Astrocyte of the cerebellum (primary cell): ENCODE results near the gene FUBP1.
"Not testable (repeated sequence)": the region's sequence is repeated elsewhere in the genome, so short reads cannot be mapped to it uniquely, and the experiment has no call there.

ENCODE experiments used
- DNase-seq: peaks from one replicate; pipeline ENCODE4 v3.0.0-alpha.2; 2011; ENCODE audit warnings: low read depth
- H3K4me3 ChIP-seq: 2 replicates; pipeline ENCODE4 v1.5.1; 2011; ENCODE audit warnings: mild to moderate bottlenecking, low read depth, low read length, moderate library complexity
- in situ Hi-C: cut with HindIII; loops from 2 replicates; pipeline ENCODE4 v1.10.0; 2017; ENCODE audit warnings: low sequenced_read_pairs
- TF ChIP-seq, protein P1 (sequence below): IDR thresholded peaks from 2 replicates; pipeline ENCODE4 v1.5.1; 2012; ENCODE audit warnings: low read length, low read depth, moderate library complexity, mild to moderate bottlenecking; ENCODE audit errors: missing control alignments

FUBP1 gene

DNA sequence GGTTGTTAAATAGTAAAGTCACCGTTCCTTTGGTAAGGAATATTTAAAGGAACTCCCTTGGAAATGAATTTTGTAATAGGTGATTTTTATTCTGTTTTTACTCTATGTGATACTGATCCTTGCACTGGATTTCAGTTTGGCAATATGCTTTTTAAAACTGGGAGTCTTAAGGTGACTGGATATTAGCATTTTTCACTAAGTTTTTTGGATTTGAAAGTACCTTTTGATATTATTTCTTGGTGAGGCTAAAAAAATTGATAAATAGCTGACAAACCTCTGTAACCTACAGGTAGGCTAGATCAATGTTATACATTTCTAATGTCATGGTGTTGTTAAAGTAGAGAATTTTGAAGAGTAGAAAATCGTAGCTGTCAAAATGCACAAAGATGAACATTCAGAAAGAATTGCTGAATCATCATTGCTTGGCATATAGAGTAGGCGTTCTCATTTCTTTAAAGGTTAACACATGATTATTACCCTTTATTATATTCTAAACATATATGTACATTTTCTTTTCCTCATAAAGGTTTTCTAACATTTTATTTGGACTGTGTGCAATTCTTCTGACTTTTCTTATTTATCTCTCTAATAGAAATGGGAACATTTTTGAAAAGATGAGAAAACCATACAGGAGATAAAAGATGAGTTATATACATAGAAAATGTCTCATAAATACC is 24.3 kb upstream of the FUBP1 start:
- in situ Hi-C loops: no loop called here
- H3K4me3 ChIP-seq: no peak overlapping the region
- no peak for DNase-seq
- TF ChIP-seq, protein P1, sequence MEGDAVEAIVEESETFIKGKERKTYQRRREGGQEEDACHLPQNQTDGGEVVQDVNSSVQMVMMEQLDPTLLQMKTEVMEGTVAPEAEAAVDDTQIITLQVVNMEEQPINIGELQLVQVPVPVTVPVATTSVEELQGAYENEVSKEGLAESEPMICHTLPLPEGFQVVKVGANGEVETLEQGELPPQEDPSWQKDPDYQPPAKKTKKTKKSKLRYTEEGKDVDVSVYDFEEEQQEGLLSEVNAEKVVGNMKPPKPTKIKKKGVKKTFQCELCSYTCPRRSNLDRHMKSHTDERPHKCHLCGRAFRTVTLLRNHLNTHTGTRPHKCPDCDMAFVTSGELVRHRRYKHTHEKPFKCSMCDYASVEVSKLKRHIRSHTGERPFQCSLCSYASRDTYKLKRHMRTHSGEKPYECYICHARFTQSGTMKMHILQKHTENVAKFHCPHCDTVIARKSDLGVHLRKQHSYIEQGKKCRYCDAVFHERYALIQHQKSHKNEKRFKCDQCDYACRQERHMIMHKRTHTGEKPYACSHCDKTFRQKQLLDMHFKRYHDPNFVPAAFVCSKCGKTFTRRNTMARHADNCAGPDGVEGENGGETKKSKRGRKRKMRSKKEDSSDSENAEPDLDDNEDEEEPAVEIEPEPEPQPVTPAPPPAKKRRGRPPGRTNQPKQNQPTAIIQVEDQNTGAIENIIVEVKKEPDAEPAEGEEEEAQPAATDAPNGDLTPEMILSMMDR: no peak

GRCh38 chr1:78000536-78000935 is 21.7 kb upstream of the FUBP1 start:
- in situ Hi-C loops, DNase-seq, H3K4me3 ChIP-seq: not testable (repeated sequence)

DNA sequence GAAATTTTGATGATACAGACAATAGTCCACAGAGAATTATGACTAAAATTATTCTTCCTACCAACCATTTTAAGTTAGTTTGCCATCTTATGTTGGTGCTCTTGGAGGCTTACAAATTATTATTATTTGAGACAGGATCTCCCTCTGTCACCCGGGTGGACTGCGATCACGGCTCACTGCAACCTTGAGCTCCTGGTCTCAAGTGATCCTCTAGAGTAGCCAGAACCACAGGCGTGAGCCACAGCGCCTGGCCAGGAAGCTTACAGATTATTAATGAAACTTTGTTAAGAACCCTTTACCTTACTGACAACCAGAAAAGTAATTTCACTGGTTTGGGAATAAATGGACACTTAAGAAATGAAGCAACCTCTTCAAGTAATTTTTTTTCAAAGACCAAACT is 17.9 kb upstream of the FUBP1 start:
- H3K4me3 ChIP-seq: no peak overlapping the region
- DNase-seq: no peak
- TF ChIP-seq, protein P1: no peak
- in situ Hi-C loops: no loop called here

DNA sequence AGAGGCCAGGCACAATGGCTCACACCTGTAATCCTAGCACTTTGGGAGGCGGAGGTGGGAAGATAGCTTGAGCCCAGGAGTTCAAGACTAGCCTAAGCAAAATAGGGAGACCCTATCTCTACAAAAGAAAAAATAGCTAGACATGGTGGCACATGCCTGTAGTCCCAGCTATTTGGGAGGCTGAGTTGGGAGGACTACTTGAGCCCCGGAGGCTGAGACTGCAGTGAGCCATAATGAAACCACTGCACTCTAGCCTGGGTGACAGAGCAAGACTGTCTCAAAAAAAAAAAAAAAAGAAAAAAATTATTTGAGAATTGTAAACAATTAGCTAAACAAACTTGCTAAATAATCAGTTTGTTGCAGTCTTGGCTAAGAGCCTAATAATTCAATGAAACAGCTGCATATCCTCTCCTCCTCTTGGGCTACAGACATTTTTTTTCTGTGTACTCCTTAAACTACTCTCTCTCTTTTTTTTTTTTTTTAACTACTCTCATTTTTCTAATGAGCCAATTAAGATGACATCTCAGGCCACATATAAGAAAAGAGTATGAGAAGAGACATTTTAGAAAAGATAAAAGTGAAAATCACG is 15.3 kb upstream of the FUBP1 start:
- in situ Hi-C loops: loop anchor here (5.0 kb wide), 1 partner anchor 113 kb away; no protein-coding TSS in a partner anchor
- TF ChIP-seq, protein P1: no peak
- H3K4me3 ChIP-seq: no peak overlapping the region
- DNase-seq: no peak

DNA sequence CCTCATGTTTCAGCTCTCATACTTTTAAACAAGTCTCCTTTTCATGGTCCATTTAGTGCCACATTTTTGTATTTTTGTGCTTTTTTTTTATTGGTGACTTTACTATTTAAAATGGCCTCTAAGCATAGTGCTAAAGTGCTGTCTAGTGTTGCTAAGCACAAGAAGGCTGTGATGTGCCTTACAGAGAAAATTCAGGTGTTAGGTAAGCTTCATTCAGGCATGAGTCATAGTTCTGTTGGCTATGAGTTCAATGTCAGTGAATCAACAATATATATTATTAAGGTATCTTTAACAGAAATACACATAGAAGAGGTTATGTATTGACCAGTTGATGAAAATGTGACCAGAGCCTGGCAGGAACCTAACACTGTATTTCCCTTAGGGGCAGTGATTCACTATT is 12.8 kb upstream of the FUBP1 start:
- H3K4me3 ChIP-seq: no peak overlapping the region
- TF ChIP-seq, protein P1: no peak
- in situ Hi-C loops: loop anchor here (5.0 kb wide), 1 partner anchor 116 kb away; no protein-coding TSS in a partner anchor
- DNase-seq: no peak

GRCh38 chr1:77990629-77991204 is 11.8 kb upstream of the FUBP1 start:
- DNase-seq: no peak
- TF ChIP-seq, protein P1: no peak
- in situ Hi-C loops: loop anchor here (5.0 kb wide), 1 partner anchor 117 kb away; no protein-coding TSS in a partner anchor
- H3K4me3 ChIP-seq: no peak overlapping the region

- no peak overlapping the region for H3K4me3 ChIP-seq
- in situ Hi-C loops: loop anchor here (5.0 kb wide), 2 partner anchors 37 to 118 kb away; no protein-coding TSS in a partner anchor
- DNase-seq: no peak
- TF ChIP-seq, protein P1: no peak
Observed at GRCh38 chr1:77989744-77990143, 10.9 kb upstream of the FUBP1 start.
